HG03432 (cell line): ENCODE data around the gene LRP1B.

Source experiments
- ATAC-seq: cut with Tn5 transposase; IDR thresholded peaks from one replicate; pipeline ENCODE4 v1.9.1; 2021; ENCODE audit warnings: mild to moderate bottlenecking, moderate library complexity; ENCODE audit not compliant: unreplicated experiment

Gene LRP1B

GRCh38 chr2:141959941-141960340, 170.9 kb downstream of the LRP1B start:
- ATAC-seq, result no peak

- ATAC-seq, result no peak
Observed at GRCh38 chr2:141959016-141959415, 171.8 kb downstream of the LRP1B start.

- no peak for ATAC-seq
Observed at GRCh38 chr2:141957827-141958450, 172.9 kb downstream of the LRP1B start.

GRCh38 chr2:141957321-141957720, 173.5 kb downstream of the LRP1B start:
- no peak for ATAC-seq

GRCh38 chr2:141947396-141948114, 183.3 kb downstream of the LRP1B start:
- ATAC-seq, result no peak

GRCh38 chr2:141946016-141946415, 184.8 kb downstream of the LRP1B start:
- ATAC-seq, result no peak

GRCh38 chr2:141943918-141944317, 186.9 kb downstream of the LRP1B start:
- ATAC-seq, result no peak

- no peak for ATAC-seq
Observed at GRCh38 chr2:141942006-141942789, 188.6 kb downstream of the LRP1B start.

GRCh38 chr2:141941210-141941714, 189.6 kb downstream of the LRP1B start:
- ATAC-seq, result no peak

- no peak for ATAC-seq
Observed at GRCh38 chr2:141940709-141941108, 190.1 kb downstream of the LRP1B start.

GRCh38 chr2:141933226-141933625, 197.6 kb downstream of the LRP1B start:
- no peak for ATAC-seq

- ATAC-seq, result no peak
Observed at GRCh38 chr2:141932261-141932660, 198.6 kb downstream of the LRP1B start.

- ATAC-seq, result no peak
Observed at GRCh38 chr2:141931797-141932196, 199.0 kb downstream of the LRP1B start.

- ATAC-seq, result no peak
Observed at GRCh38 chr2:141930803-141931202, 200.0 kb downstream of the LRP1B start.

- no peak for ATAC-seq
Observed at GRCh38 chr2:141929331-141930252, 201.2 kb downstream of the LRP1B start.

- ATAC-seq, result no peak
Observed at GRCh38 chr2:141928476-141928875, 202.3 kb downstream of the LRP1B start.

GRCh38 chr2:141927536-141927935, 203.3 kb downstream of the LRP1B start:
- no peak for ATAC-seq

GRCh38 chr2:141925511-141925910, 205.3 kb downstream of the LRP1B start:
- no peak for ATAC-seq

- no peak for ATAC-seq
Observed at GRCh38 chr2:141923657-141924056, 207.2 kb downstream of the LRP1B start.

- peak; percentile 90 for ATAC-seq
Observed at GRCh38 chr2:141911485-141912066, 219.2 kb downstream of the LRP1B start.
